HG03064 (cell line): ENCODE measurements around the gene CUX1.

ENCODE experiments used
- ATAC-seq: cut with Tn5 transposase; IDR thresholded peaks from one replicate; pipeline ENCODE4 v1.9.1; 2021; ENCODE audit warnings: low read depth; ENCODE audit not compliant: unreplicated experiment

CUX1 gene

GRCh38 chr7:102079140-102080018, 262.0 kb downstream of the CUX1 start:
- ATAC-seq: no peak

- ATAC-seq: no peak
These were observed 262.6 kb downstream of the CUX1 start for GRCh38 chr7:102080019-102080433.

GRCh38 chr7:102080434-102081243, 263.2 kb downstream of the CUX1 start:
- no peak for ATAC-seq

- no peak for ATAC-seq
These were observed 263.8 kb downstream of the CUX1 start for GRCh38 chr7:102081244-102081627.

GRCh38 chr7:102082693-102083368, 265.4 kb downstream of the CUX1 start:
- ATAC-seq: no peak

GRCh38 chr7:102085218-102085772, 267.9 kb downstream of the CUX1 start:
- ATAC-seq: no peak

GRCh38 chr7:102089175-102090098, 272.0 kb downstream of the CUX1 start:
- no peak for ATAC-seq

- ATAC-seq: no peak
These were observed 276.3 kb downstream of the CUX1 start for GRCh38 chr7:102093599-102094315.

- no peak for ATAC-seq
These were observed 276.9 kb downstream of the CUX1 start for GRCh38 chr7:102094316-102094650.

- ATAC-seq: no peak
These were observed 278.0 kb downstream of the CUX1 start for GRCh38 chr7:102095321-102096011.

GRCh38 chr7:102096012-102096332, 278.5 kb downstream of the CUX1 start:
- no peak for ATAC-seq

- ATAC-seq: no peak
These were observed 279.4 kb downstream of the CUX1 start for GRCh38 chr7:102096706-102097427.

GRCh38 chr7:102097601-102098161, 280.3 kb downstream of the CUX1 start:
- ATAC-seq: no peak

- ATAC-seq: no peak
These were observed 281.6 kb downstream of the CUX1 start for GRCh38 chr7:102098986-102099385.

GRCh38 chr7:102099474-102099873, 282.0 kb downstream of the CUX1 start:
- ATAC-seq: no peak

- no peak for ATAC-seq
These were observed 283.7 kb downstream of the CUX1 start for GRCh38 chr7:102101111-102101551.

GRCh38 chr7:102101926-102102325, 284.5 kb downstream of the CUX1 start:
- ATAC-seq: no peak

GRCh38 chr7:102103027-102103372, 285.6 kb downstream of the CUX1 start:
- no peak for ATAC-seq
